ENCODE data around the gene AGMAT. TPM values are rescaled to one million over a fixed set of nuclear protein-coding genes. Genes with fewer than 3 reads are reported as not detected.

The AGMAT gene
- total RNA-seq, 1 donor from 2014 or later: 0.41 TPM

- Mint-ChIP-seq H3K9me3 (ENCODE audit: unreplicated experiment) (no peaks in the 10 kb centered on the region), H3K4me1 (ENCODE audit: low read depth, unreplicated experiment) (no peaks in the 10 kb centered on the region), H3K27me3 (ENCODE audit: low read depth, unreplicated experiment) (no peaks in the 10 kb centered on the region), H3K27ac (ENCODE audit: unreplicated experiment) (no peak overlapping the region), H3K4me3 (ENCODE audit: unreplicated experiment) (no peak overlapping the region), H3K36me3 (ENCODE audit: low read depth, unreplicated experiment) (no peaks in the 10 kb centered on the region)
- Histone ChIP-seq H3K4me2 (ENCODE audit: low read length) (no peak overlapping the region), H2AFZ (ENCODE audit: low read depth, low read length) (no peak overlapping the region), H4K20me1 (ENCODE audit: insufficient read depth, low read length) (no peaks in the 10 kb centered on the region), H3K27me3 (ENCODE audit: insufficient read depth, low read length) (no peaks in the 10 kb centered on the region), H3K36me3 (ENCODE audit: insufficient read depth, low read length) (peaks cover 18% of the 10 kb centered on the region), H3K4me1 (ENCODE audit: insufficient read depth, low read length) (no peaks in the 10 kb centered on the region), H3K4me3 (ENCODE audit: insufficient read depth, low read depth, low read length) (no peak overlapping the region), H3K9ac (ENCODE audit: low read length) (no peak overlapping the region), H3K9me3 (ENCODE audit: insufficient read depth, low read depth, low read length) (no peaks in the 10 kb centered on the region), H3K79me2 (ENCODE audit: insufficient read depth, low read length) (no peaks in the 10 kb centered on the region), H3K27ac (ENCODE audit: low read depth, low read length) (no peak overlapping the region)
- DNase-seq (ENCODE audit: low read depth) (no peak), FAIRE-seq (no peak)
- TF ChIP-seq EZH2 (IDR thresholded peaks at IDR 0.05; ENCODE audit: insufficient read depth, low read length): no peak
- TF ChIP-seq CTCF (IDR thresholded peaks at IDR 0.05; ENCODE audit: insufficient read depth, low read depth, low read length): no peak
Observed at GRCh38 chr1:15557008-15557407, 27.8 kb downstream of the AGMAT start.

- no peaks in the 10 kb centered on the region for H3K27me3 ChIP-seq (ENCODE audit: insufficient read depth, low read length)
- no peaks in the 10 kb centered on the region for H4K20me1 ChIP-seq (ENCODE audit: insufficient read depth, low read length)
- DNase-seq (ENCODE audit: low read depth) (no peak), FAIRE-seq (no peak)
- H3K9ac ChIP-seq (ENCODE audit: low read length): no peak overlapping the region
- H3K9me3 Mint-ChIP-seq (ENCODE audit: unreplicated experiment): no peaks in the 10 kb centered on the region
- H3K4me1 ChIP-seq (ENCODE audit: insufficient read depth, low read length): no peaks in the 10 kb centered on the region
- H3K36me3 Mint-ChIP-seq (ENCODE audit: low read depth, unreplicated experiment): peaks cover 3% of the 10 kb centered on the region
- H2AFZ ChIP-seq (ENCODE audit: low read depth, low read length): no peak overlapping the region
- no peak overlapping the region for H3K27ac Mint-ChIP-seq (ENCODE audit: unreplicated experiment)
- H3K9me3 ChIP-seq (ENCODE audit: insufficient read depth, low read depth, low read length): no peaks in the 10 kb centered on the region
- no peaks in the 10 kb centered on the region for H3K27me3 Mint-ChIP-seq (ENCODE audit: low read depth, unreplicated experiment)
- no peak overlapping the region for H3K4me3 ChIP-seq (ENCODE audit: insufficient read depth, low read depth, low read length)
- no peak for TF ChIP-seq CTCF (IDR thresholded peaks at IDR 0.05; ENCODE audit: insufficient read depth, low read depth, low read length)
- TF ChIP-seq EZH2 (IDR thresholded peaks at IDR 0.05; ENCODE audit: insufficient read depth, low read length): no peak
- H3K27ac ChIP-seq (ENCODE audit: low read depth, low read length): no peak overlapping the region
- no peaks in the 10 kb centered on the region for H3K79me2 ChIP-seq (ENCODE audit: insufficient read depth, low read length)
- H3K4me2 ChIP-seq (ENCODE audit: low read length): no peak overlapping the region
- peaks cover 12% of the 10 kb centered on the region for H3K36me3 ChIP-seq (ENCODE audit: insufficient read depth, low read length)
- H3K4me3 Mint-ChIP-seq (ENCODE audit: unreplicated experiment): no peak overlapping the region
- no peaks in the 10 kb centered on the region for H3K4me1 Mint-ChIP-seq (ENCODE audit: low read depth, unreplicated experiment)
Observed at GRCh38 chr1:15550573-15550972, 34.3 kb downstream of the AGMAT start.

- Histone ChIP-seq H3K4me1 (ENCODE audit: insufficient read depth, low read length) (peaks cover 15% of the 10 kb centered on the region), H3K27me3 (ENCODE audit: insufficient read depth, low read length) (no peaks in the 10 kb centered on the region), H3K9me3 (ENCODE audit: insufficient read depth, low read depth, low read length) (no peaks in the 10 kb centered on the region), H3K4me3 (ENCODE audit: insufficient read depth, low read depth, low read length) (no peak overlapping the region), H3K79me2 (ENCODE audit: insufficient read depth, low read length) (no peaks in the 10 kb centered on the region), H3K27ac (ENCODE audit: low read depth, low read length) (no peak overlapping the region), H2AFZ (ENCODE audit: low read depth, low read length) (no peak overlapping the region), H3K36me3 (ENCODE audit: insufficient read depth, low read length) (peaks cover 30% of the 10 kb centered on the region), H4K20me1 (ENCODE audit: insufficient read depth, low read length) (no peaks in the 10 kb centered on the region), H3K9ac (ENCODE audit: low read length) (no peak overlapping the region), H3K4me2 (ENCODE audit: low read length) (no peak overlapping the region)
- Mint-ChIP-seq H3K9me3 (ENCODE audit: unreplicated experiment) (no peaks in the 10 kb centered on the region), H3K36me3 (ENCODE audit: low read depth, unreplicated experiment) (peaks cover 7% of the 10 kb centered on the region), H3K4me1 (ENCODE audit: low read depth, unreplicated experiment) (peaks cover 12% of the 10 kb centered on the region), H3K27me3 (ENCODE audit: low read depth, unreplicated experiment) (no peaks in the 10 kb centered on the region), H3K4me3 (ENCODE audit: unreplicated experiment) (no peak overlapping the region), H3K27ac (ENCODE audit: unreplicated experiment) (no peak overlapping the region)
- DNase-seq (ENCODE audit: low read depth) (no peak), FAIRE-seq (no peak)
- TF ChIP-seq EZH2 (IDR thresholded peaks at IDR 0.05; ENCODE audit: insufficient read depth, low read length) (no peak), CTCF (IDR thresholded peaks at IDR 0.05; ENCODE audit: insufficient read depth, low read depth, low read length) (no peak)
Observed at GRCh38 chr1:15546641-15547040, 38.2 kb downstream of the AGMAT start.
